Astrocyte of the hippocampus (primary cell): Measurements from ENCODE around the gene ZNF222.

Experiments used
- DNase-seq: peaks from one replicate; pipeline ENCODE4 v3.0.0; 2011; ENCODE audit warnings: low read depth, low spot score

The ZNF222 gene

GRCh38 chr19:44051650-44052402 is 26.6 kb downstream of the ZNF222 start, which contains the start of gene ZNF223:
Gene ZNF223, plus strand, starts transcription at chr19:44052036. Its CDS starts 3,141 bp downstream, at chr19:44055177.
- DNase-seq: peak; percentile 97

GRCh38 chr19:44055870-44056269 is 30.7 kb downstream of the ZNF222 start:
- DNase-seq: no peak

GRCh38 chr19:44059229-44059628 is 34.0 kb downstream of the ZNF222 start:
- no peak for DNase-seq

- DNase-seq: no peak
These were observed 35.9 kb downstream of the ZNF222 start for GRCh38 chr19:44061038-44061437.

GRCh38 chr19:44066305-44066704 is 41.1 kb downstream of the ZNF222 start:
- DNase-seq: no peak

- no peak for DNase-seq
These were observed 44.2 kb downstream of the ZNF222 start for GRCh38 chr19:44069415-44069814.

- peak; percentile 93 for DNase-seq
These were observed 46.8 kb downstream of the ZNF222 start, which contains the start of gene ZNF284 for GRCh38 chr19:44071824-44072542. Gene ZNF284, plus strand, starts transcription at chr19:44072159. Its CDS starts 4,231 bp downstream, at chr19:44076390.

GRCh38 chr19:44072543-44073401 is 47.6 kb downstream of the ZNF222 start:
- DNase-seq: peak; percentile 18

- no peak for DNase-seq
These were observed 51.1 kb downstream of the ZNF222 start for GRCh38 chr19:44076325-44076724.
